SHP77 treated with DMSO at 0.1 percent for 48 hours (cell line): Measurements from ENCODE around the gene OVCA2.

Experiments used
- DNase-seq: peaks from one replicate; lab custom pipeline; 2025; lab: John Stamatoyannopoulos, UW

The OVCA2 gene

DNA sequence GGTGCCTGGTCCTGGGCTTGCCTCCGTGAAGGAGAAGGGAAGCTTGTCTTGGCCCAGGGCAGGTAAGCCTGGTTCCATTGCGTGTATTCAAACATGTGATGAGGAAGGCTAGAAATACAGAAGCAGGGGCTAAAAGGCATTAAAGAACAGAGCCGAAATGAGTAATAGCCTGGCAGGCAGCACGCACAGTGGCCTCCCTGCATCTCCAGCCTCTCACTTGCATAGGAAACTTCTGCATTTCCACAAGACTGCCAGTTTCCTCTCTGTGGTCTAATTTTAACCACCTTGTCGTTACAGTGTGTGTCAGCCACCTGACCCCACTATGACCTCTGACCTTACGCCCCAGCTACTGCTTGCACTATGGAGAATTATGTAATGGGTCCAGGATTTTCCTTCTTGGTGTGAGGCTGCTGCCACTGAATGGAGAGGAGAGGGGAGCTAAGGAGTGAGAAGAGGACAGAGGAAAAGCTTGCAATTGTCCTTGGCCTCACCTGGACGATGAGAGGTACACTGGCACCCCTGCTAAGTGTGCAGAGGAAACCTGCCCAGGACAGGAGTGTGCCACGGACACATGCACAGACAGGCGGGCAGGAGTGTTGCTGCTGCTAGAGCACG is 45.9 kb downstream of the OVCA2 start:
- no peak for DNase-seq

DNA sequence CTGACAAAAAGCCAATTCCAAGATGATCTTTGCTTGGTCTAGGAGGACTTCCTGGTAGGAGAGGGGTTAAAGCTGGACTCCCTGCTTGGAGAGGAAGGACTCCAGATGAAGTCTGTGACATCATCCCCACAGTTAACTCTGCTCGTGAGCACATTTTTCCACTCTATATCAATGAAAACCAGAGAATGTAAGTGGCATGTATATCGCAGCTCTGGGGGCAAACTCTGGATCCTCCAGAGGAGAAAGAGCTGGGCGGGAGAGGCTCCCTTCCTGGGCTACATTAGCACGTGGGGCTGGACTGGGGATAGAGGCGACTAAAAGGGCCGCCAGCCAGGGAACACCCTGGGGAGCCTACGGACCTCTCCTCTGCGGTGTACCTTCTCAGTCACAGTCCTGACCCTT is 47.2 kb downstream of the OVCA2 start:
- DNase-seq: no peak

DNA sequence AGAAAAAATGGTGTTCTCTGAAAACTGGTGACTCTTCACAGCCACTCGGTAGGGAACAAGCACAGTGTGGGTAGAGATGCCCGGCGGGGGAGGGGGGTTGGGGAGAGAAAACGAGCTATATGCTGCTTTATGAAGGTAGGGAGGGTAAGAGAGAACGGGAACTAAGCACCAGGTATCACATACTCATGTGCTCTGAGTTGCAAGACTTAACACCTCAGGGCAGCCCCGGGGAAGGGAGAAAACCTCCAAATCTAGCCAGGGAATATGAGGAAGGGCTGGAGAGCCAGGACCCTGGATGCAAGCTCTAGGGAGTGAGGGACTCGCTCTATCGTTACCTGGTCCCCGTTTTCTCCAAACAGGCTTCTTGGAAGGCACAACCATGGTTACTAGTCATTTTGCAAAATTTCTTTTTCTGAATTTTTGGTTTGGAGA is 48.4 kb downstream of the OVCA2 start:
- DNase-seq: no peak

DNA sequence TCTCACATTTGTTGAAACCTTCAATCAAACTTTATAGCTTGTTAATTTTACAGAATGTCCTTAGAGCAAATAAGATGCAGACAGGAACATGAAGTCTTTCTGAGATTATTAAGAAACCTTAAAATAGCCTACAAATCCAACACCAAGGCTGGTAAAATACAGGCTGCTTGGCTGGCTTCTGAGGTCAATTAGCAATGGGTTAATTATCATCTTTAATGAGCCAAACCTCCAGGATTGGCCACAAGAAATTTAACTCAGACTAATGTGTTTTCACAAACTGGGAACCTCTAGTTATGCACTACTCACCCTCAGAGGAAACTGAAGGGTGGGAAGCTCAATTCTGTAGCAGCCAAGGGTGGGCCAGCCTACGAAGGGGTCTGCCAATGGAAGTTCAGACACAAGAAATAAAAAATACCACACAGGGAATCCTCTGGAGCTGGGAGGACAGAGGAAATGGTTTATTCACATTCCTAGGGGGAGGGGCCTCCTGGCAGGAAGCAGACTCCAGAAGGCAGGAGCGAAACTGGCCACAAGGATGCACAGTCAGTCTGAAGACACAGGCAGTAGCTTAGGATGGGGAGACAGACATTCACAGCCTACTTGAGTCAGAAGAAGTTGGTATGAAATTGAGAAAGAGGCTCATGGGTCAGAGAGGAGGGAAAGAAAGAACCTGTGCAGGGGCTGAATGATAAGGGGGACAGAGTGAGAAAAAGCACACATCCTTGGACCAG is 49.1 kb downstream of the OVCA2 start:
- no peak for DNase-seq

DNA sequence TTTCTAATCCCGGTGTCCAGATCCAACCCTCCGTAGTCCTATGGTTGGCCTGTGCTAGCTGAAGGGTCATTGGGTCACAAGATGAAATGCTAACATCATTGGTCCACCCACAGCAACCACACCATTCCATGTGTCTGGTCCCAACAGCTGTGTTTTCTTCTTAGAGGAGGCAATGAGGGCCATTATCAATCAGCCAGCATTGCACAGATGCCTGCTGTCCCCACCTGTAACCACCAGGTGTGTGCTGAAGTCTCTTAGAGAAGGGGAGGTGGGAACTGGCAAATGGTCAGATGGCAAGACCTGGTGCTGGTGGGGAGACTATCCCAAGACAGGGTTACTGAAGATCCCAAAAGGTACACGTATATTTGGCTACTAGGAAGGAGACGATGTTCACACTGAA is 50.4 kb downstream of the OVCA2 start:
- no peak for DNase-seq
